Activated naive CD8-positive, alpha-beta T cell (primary cell): Measurements from ENCODE around the gene FCER2.
"Not testable (repeated sequence)": the region's sequence is repeated elsewhere in the genome, so short reads cannot be mapped to it uniquely, and the experiment has no call there.

ENCODE experiments used
- H3K27ac Mint-ChIP-seq: one replicate; pipeline ENCODE4 v1.8.0; 2021; ENCODE audit warnings: mixed read lengths
- H3K27me3 Mint-ChIP-seq: one replicate; pipeline ENCODE4 v1.8.0; 2021; ENCODE audit warnings: mixed read lengths
- H3K36me3 Mint-ChIP-seq: one replicate; pipeline ENCODE4 v1.8.0; 2021; ENCODE audit warnings: mixed read lengths
- H3K4me1 Mint-ChIP-seq: one replicate; pipeline ENCODE4 v1.8.0; 2021; ENCODE audit warnings: low read depth, mixed read lengths
- H3K4me3 Mint-ChIP-seq: one replicate; pipeline ENCODE4 v1.8.0; 2021; ENCODE audit warnings: mild to moderate bottlenecking, mixed read lengths
- H3K9me3 Mint-ChIP-seq: one replicate; pipeline ENCODE4 v1.8.0; 2021; ENCODE audit warnings: low read depth, mixed read lengths

FCER2 gene, protein sequence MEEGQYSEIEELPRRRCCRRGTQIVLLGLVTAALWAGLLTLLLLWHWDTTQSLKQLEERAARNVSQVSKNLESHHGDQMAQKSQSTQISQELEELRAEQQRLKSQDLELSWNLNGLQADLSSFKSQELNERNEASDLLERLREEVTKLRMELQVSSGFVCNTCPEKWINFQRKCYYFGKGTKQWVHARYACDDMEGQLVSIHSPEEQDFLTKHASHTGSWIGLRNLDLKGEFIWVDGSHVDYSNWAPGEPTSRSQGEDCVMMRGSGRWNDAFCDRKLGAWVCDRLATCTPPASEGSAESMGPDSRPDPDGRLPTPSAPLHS

DNA sequence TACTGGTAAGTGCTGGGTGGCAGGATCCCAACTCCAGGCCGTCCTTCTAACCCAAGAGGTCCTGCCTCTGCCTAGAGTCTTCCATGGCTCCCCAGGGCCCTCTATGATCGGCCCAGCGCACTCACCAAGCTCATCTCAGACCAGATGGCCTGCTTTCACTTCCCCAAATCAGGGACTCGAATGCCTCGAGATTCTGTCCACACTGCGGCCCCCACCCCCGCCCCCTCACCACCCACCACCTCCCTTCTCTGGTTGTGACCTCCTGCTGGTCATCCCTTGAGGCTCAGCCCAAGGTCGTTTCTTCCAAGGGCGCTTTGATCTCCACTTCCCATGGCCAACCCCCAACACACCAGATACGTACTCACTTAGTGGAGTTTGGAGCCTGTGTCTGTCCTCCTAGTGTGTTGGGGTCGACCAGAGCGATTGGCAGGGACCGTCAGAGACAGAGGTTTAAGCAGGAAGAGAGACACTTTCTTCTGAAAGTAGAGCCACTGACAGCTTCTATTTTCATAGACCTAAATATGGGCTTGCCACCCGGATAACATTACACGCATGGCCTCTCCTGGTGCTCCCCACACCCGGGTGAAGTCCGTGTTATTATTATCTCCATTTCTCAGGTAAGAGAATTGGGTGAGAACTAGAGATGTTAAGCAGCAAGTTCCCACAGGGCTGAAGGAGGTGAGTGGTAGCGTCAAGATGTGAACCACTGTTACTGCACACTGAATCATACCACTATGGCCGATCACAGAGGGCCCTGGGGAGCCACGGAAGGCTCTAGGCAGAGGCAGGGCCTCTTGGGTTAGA is at the start of gene FCER2:
TSS of gene FCER2 (minus strand) at position 478 of the 804 bp plus-strand sequence. CDS start 2,371 bp downstream, outside the sequence.
- Mint-ChIP-seq H3K36me3 (no peaks in the 10 kb centered on the region), H3K27me3 (no peaks in the 10 kb centered on the region), H3K9me3 (no peaks in the 10 kb centered on the region), H3K4me1 (peaks cover 48% of the 10 kb centered on the region), H3K4me3 (no peak within 1 kb of the TSS), H3K27ac (no peak within 1 kb of the TSS)

DNA sequence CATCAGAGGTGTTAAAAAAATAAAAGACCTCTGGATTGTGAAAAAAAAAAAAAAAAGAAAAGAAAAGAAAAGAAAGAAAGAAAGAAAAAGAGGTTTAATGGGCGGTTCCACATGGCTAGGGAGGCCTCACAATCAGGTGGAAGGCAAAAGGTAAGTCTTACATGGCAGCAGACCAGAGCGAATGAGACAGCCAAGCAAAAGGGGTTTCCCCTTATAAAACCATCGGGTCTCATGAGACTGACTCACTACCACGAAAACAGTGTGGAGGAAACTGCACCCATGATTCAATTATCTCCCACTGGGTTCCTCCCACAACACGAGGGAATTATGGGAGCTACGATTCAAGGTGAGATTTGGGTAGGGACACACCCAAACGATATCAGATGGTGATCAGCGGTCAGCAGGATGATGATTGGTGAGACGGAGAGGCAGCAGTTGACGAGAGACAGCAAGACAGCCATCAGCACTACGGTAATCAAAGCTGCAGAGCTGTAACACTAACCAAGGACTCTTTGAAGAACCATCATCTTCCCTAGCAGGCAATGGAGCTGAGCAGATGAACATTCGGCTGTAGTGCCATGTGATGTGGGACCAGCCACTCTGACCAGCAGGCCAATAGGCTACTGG is 49.3 kb upstream of the FCER2 start:
- Mint-ChIP-seq H3K27ac (peak overlapping the region; percentile 91), H3K27me3 (no peaks in the 10 kb centered on the region), H3K4me3 (no peak overlapping the region), H3K4me1 (peaks cover 39% of the 10 kb centered on the region), H3K36me3 (peaks cover 5% of the 10 kb centered on the region), H3K9me3 (peaks cover 12% of the 10 kb centered on the region)

DNA sequence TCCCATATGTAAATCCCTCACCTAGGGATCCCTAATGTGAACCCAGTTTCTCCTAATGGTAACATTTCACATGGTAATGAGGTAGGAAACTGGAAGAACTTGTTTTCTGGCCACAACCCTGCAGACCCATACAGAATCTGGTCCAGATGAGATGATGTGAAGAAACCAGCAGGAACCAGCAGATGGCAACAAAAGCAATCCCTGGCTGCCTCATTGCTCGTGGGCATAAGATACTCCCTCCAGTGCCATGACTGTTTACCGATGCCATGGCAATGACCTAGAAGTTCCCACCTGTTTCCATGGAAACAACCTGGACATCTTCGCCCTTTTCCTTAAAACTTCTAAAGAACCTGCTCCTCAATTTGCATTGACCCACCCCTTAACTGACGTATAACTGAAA is 46.8 kb upstream of the FCER2 start:
- peaks cover 33% of the 10 kb centered on the region for H3K4me1 Mint-ChIP-seq

DNA sequence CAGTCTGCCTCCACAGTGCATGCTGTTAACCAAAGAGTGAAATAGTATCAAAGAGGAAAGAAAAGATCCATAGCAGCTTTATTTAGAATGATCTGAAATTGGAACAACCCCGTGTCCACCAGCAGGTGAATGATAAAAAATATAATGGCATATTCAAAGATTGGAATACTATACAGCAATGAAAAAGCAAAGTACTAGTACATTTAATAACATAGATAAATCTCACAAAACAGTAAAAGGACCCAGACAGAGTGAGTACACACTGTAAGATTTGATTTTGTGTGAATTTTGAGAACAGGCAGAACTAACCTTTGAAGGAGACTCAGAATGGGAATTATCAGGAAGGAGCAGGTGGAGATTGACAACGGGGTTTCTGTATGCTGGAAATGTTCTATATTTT is 46.2 kb upstream of the FCER2 start:
- H3K4me3 Mint-ChIP-seq, result no peak overlapping the region
- no peaks in the 10 kb centered on the region for H3K27me3 Mint-ChIP-seq
- no peak overlapping the region for H3K27ac Mint-ChIP-seq
- peaks cover 32% of the 10 kb centered on the region for H3K4me1 Mint-ChIP-seq
- peaks cover 3% of the 10 kb centered on the region for H3K36me3 Mint-ChIP-seq
- peaks cover 3% of the 10 kb centered on the region for H3K9me3 Mint-ChIP-seq

More for the DNA sequence above, 46.8 kb upstream of the FCER2 start:
- Mint-ChIP-seq H3K36me3 (peaks cover 3% of the 10 kb centered on the region), H3K9me3 (peaks cover 3% of the 10 kb centered on the region), H3K27ac (no peak overlapping the region), H3K27me3 (no peaks in the 10 kb centered on the region), H3K4me3 (no peak overlapping the region)

DNA sequence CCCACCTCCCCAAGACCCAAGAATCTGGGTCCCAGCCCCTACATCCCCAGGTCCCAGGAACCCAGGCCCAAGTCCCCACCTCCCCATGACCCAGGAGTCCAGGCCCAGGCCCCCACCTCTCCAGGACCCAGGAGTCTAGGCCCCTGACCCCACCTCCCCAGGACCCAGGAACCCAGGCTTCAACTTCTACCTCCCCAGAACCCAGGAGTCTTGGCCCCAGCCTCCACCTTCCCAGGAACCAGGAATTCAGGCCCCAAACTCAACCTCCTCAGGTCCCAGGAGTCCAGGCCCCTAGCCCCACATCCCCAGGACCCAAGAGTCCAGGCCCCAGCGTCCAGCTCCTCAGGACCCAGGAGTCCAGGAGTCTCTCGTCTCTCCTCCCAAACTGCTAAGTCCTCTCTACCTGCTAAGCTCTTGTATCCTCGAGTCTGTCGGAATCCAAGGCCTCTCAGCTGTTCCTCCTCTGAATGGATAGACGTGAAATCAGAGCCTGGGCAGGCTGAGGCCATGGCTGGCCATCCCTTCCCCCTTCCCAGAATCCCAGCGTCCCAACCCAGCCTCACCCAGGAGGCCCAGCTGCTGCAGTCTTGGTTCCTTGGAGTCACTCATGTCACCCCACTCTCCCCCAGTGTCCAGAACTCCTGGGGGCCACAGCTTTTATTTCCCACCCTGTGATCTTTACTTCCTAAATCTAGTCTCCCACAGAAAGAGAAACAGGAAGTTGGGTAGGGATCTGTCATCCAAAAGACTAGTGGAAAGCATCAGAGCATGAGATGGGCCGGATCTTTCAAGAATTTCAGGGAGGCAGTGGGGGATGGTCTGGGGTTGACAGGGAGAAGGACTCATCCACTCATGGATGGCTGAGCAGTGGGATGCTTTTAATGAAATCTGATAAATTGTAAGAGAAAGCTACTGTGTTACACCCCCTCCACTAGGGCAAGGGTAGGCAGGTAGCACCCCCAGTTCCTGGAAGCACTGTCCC is 45.3 kb upstream of the FCER2 start, which contains the start of gene CD209:
TSS of gene CD209 (minus strand) at position 632 of the 982 bp plus-strand sequence. CDS start at position 609, 23 bp downstream.
- H3K9me3 Mint-ChIP-seq, result peaks cover 3% of the 10 kb centered on the region
- peaks cover 27% of the 10 kb centered on the region for H3K4me1 Mint-ChIP-seq
- no peaks in the 10 kb centered on the region for H3K27me3 Mint-ChIP-seq
- H3K27ac Mint-ChIP-seq, result peak within 1 kb of the TSS; percentile 34
- H3K36me3 Mint-ChIP-seq, result peaks cover 3% of the 10 kb centered on the region
- H3K4me3 Mint-ChIP-seq, result no peak within 1 kb of the TSS

DNA sequence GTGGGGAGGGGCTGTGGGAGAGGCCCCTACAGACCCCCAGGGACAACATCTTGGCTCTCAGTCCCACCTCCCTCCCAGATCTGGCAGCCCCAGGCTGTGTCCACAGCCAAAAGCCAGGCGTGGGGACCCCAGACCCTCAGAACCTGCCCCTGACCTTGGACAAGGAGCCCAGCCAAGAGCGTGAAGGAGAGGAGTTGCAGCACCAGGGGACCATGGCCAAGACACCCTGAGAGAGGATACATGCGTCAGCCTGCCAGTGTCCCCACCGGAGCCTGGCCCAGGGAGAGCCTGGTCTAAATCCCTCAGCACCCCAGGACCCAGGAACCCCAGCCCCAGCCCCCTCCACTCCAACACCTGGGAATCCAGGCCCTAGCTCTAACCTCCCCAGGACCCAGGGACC is 44.4 kb upstream of the FCER2 start:
- not testable (repeated sequence) for H3K9me3 Mint-ChIP-seq, H3K27me3 Mint-ChIP-seq, H3K4me3 Mint-ChIP-seq, H3K36me3 Mint-ChIP-seq, H3K27ac Mint-ChIP-seq
- H3K4me1 Mint-ChIP-seq, result peaks cover 22% of the 10 kb centered on the region

DNA sequence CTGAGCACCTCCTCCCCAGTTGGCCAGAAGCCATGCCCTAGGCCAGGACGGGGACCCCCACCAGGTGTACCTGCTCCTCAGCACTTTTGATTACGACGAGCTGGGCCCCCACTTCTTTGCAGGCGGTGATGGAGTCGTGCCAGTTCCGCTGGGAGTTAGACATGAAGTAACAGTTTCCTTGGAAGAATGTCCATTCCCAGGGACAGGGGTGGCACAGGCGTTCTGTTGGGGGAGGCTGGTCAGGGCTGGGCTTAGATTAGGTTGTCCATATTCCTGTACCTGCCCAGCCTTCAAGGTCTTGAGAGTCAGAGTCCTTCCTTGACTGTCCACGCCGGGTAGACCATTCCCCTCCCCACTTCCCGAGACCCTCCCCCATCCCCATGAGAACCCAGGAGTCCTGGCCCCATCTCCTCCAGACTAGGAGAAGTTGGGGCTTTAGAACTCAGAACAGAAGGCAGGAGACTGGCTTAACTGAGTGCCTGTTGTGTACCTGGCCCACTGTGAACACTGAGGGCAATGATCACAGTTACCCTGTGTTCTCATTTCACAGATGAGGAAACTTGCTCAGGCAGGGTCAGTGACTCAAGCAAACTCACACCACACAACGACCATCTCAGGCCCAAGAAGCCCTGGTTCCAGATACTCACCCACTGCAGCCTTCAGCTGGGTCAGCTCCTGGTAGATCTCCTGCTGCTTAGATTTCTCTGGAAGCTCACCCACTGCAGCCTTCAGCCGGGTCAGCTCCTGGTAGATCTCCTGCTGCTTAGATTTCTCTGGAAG is 43.1 kb upstream of the FCER2 start:
- H3K4me3 Mint-ChIP-seq, result no peak overlapping the region
- peaks cover 3% of the 10 kb centered on the region for H3K27me3 Mint-ChIP-seq
- H3K9me3 Mint-ChIP-seq, result no peaks in the 10 kb centered on the region
- no peaks in the 10 kb centered on the region for H3K36me3 Mint-ChIP-seq
- H3K27ac Mint-ChIP-seq, result no peak overlapping the region
- H3K4me1 Mint-ChIP-seq, result peaks cover 10% of the 10 kb centered on the region

DNA sequence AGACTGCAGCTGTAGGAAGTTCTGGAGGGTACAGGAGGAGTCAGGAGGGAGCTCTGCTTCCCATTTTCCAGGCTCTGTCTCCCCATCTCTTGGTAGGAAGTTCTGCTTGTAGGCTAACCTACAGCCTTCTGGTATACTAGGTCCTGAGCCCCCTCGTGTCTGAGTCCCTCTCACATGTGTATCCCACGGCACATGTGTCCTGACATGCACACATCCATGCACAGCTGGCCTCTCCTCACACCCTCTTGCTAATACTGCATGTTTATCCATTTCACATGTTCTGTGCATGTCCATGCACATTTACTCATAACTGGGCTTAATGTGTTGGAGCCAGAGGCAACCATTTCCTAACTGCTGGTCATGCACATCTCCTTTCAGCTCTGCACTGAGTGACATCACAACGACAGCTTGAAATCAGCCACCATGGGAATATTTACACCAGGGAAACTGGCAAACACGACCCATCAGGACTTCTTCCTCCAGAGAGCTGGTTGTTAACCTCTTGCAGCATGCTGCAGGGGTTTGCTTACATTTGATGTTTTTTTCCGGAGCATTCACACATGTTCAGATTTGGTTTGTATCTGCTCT is 42.4 kb upstream of the FCER2 start:
- Mint-ChIP-seq H3K4me3 (no peak overlapping the region), H3K4me1 (peaks cover 8% of the 10 kb centered on the region), H3K27me3 (peaks cover 3% of the 10 kb centered on the region), H3K9me3 (no peaks in the 10 kb centered on the region), H3K36me3 (no peaks in the 10 kb centered on the region), H3K27ac (no peak overlapping the region)

DNA sequence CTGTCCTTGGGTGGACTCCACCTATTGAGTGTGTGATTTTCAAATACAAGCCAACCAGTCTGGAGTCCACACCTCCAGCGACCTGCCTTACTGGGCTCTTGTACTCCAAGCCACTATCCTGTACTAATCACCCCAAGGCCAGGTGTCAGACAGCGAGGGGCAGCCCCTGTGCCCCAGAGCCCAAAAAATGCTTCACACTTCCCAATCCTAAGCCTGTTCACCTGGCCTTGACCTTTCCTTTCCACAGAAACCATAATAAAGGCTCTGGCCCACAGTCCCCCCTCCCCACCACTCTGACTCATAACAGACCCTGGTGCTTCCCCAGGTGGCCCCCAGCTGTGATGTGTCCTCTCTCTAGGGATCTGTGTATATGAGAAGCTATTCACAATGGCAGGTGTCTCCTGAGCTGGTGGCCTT is 41.5 kb upstream of the FCER2 start:
- no peak overlapping the region for H3K27ac Mint-ChIP-seq
- H3K36me3 Mint-ChIP-seq, result no peaks in the 10 kb centered on the region
- peaks cover 3% of the 10 kb centered on the region for H3K27me3 Mint-ChIP-seq
- H3K4me1 Mint-ChIP-seq, result peaks cover 5% of the 10 kb centered on the region
- H3K4me3 Mint-ChIP-seq, result no peak overlapping the region
- no peaks in the 10 kb centered on the region for H3K9me3 Mint-ChIP-seq

DNA sequence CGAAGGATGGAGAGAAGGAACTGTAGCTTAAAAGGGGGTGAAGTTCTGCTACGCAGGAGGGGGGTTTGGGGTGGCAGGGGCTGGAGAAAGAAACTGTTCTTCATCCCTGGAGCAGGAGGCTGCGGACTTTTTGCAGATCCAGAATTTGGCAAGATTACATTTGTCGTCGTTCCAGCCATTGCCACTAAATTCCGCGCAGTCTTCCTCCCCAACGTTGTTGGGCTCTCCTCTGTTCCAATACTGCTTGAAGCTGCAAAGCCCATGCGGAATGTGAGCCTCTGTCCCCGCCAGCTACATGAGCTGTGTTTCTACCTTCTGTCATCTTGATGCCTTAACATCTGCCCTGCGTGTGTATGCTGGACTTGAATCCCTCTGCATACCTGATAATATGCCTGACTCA is 41.1 kb upstream of the FCER2 start:
- H3K4me1 Mint-ChIP-seq, result peaks cover 7% of the 10 kb centered on the region
- H3K27ac Mint-ChIP-seq, result no peak overlapping the region
- no peaks in the 10 kb centered on the region for H3K36me3 Mint-ChIP-seq
- no peaks in the 10 kb centered on the region for H3K9me3 Mint-ChIP-seq
- no peak overlapping the region for H3K4me3 Mint-ChIP-seq
- H3K27me3 Mint-ChIP-seq, result peaks cover 3% of the 10 kb centered on the region

DNA sequence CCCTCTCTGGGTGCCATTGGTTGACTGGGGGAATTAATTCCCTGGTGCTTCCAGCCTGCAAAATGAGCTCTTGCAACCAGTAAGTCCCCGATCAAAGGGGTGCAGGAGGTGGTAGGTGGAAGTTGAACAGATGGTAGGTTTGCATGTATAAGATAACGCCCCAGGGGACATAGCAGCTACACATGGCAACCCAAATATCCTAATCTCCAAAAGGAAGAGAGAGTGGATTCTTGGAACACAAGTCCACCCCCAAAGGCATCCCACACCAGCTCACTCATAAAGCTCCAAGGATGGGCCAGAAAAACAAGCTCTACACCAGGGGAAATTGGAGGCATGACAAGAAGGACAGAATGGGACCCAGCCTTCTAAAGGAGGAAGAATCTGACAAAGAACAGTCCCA is 40.6 kb upstream of the FCER2 start:
- no peaks in the 10 kb centered on the region for H3K36me3 Mint-ChIP-seq
- H3K9me3 Mint-ChIP-seq, result no peaks in the 10 kb centered on the region
- H3K4me1 Mint-ChIP-seq, result peaks cover 8% of the 10 kb centered on the region
- no peak overlapping the region for H3K4me3 Mint-ChIP-seq
- H3K27ac Mint-ChIP-seq, result no peak overlapping the region
- peaks cover 3% of the 10 kb centered on the region for H3K27me3 Mint-ChIP-seq

DNA sequence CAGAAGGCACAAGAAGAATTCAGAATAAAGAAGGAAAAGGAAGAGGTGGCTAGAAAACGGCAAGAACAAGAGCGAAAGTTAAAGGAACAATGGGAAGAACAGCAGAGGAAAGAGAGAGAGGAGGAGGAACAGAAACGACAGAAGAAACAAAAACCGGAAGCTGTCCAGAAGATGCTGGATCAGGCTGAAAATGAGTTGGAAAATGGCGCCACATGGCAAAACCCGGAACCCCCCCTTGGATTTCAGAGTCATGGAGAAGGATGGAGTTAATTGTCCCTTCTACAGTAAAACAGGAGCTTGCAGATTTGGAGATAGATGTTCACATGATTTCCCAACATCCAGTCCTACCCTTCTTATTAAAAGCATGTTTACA is 38.7 kb upstream of the FCER2 start:
- Mint-ChIP-seq H3K27ac (no peak overlapping the region), H3K9me3 (no peaks in the 10 kb centered on the region), H3K36me3 (no peaks in the 10 kb centered on the region), H3K27me3 (peaks cover 3% of the 10 kb centered on the region), H3K4me3 (no peak overlapping the region), H3K4me1 (peaks cover 7% of the 10 kb centered on the region)

DNA sequence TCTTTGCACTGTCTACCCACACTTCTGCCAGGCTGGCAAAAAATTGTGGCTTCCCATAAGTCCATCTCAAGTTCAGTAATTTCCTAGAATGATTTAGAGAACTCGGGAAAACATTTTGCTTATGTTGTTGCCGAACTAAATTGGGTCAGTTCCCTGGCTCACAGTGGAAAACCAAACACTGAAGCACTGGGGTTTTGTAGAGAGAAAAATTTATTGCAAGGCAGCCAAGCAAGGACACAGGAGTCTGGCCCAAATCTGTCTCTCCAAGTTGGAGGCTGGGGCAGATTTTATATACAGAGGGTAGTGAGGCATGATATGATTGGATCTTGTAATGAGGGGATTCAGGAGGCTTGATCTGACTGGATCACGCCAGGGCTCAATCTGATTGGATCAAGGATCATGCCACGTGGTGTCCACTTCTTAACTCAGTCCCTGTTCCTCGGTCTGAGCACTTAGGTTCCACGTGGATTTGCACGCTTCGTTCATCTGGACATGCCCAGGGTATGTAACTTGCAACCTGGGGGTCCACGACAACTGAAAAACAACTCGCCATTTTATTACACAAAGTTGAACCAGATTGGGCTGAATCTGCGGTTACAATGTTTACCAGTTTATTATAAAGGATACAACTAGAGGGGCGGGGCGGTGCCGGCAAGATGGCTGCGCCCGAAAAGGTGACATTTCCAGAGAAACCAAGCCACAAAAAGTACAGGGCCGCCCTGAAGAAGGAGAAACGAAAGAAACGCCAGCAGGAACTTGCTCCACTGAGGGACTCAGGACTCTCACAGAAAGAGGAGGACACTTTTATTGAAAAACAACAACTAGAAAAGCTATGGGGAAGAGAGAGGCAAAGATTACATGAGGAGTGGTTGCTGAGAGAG is 38.1 kb upstream of the FCER2 start:
- Mint-ChIP-seq H3K27ac (no peak overlapping the region), H3K4me3 (no peak overlapping the region), H3K27me3 (peaks cover 3% of the 10 kb centered on the region), H3K36me3 (no peaks in the 10 kb centered on the region), H3K4me1 (peaks cover 7% of the 10 kb centered on the region), H3K9me3 (no peaks in the 10 kb centered on the region)
